MM.1S (cell line): ENCODE results near the gene CAPS.

Experiments
- DNase-seq: peaks from one replicate; pipeline ENCODE4 v3.0.0-alpha.2; 2015
- H2AFZ ChIP-seq: fragments of 300-600 bp; sonication (generic); 2 replicates; pipeline ENCODE4 v1.6.0; 2016; ENCODE audit warnings: antibody characterized with exemption, low read length
- H3F3A ChIP-seq: fragments of 300-600 bp; sonication (generic); 2 replicates; pipeline ENCODE4 v1.6.1; 2016; ENCODE audit warnings: mild to moderate bottlenecking, antibody characterized with exemption, low read length, moderate library complexity, mixed read lengths; ENCODE audit not compliant: insufficient read depth
- H3K27ac ChIP-seq: fragments of 300-600 bp; sonication (generic); 2 replicates; pipeline ENCODE4 v1.5.1; 2016; ENCODE audit warnings: mild to moderate bottlenecking, low read length
- H3K27me3 ChIP-seq: fragments of 300-600 bp; sonication (generic); replicated peaks from 2 replicates; pipeline ENCODE4 v1.6.0; 2016; ENCODE audit warnings: low read length; ENCODE audit not compliant: insufficient read depth
- H3K36me3 ChIP-seq: fragments of 300-600 bp; sonication (generic); replicated peaks from 2 replicates; pipeline ENCODE4 v1.6.1; 2016; ENCODE audit warnings: mild to moderate bottlenecking, low read length, mixed read lengths; ENCODE audit not compliant: insufficient read depth
- H3K4me1 ChIP-seq: fragments of 300-600 bp; sonication (generic); 2 replicates; pipeline ENCODE4 v1.6.1; 2016; ENCODE audit warnings: low read length, mixed read lengths
- H3K4me2 ChIP-seq: fragments of 300-600 bp; sonication (generic); 2 replicates; pipeline ENCODE4 v1.6.0; 2016; ENCODE audit warnings: low read depth, low read length
- H3K4me3 ChIP-seq: fragments of 300-600 bp; sonication (generic); 2 replicates; pipeline ENCODE4 v1.5.1; 2016; ENCODE audit warnings: low read length, mixed read lengths
- H3K79me2 ChIP-seq: fragments of 300-600 bp; sonication (generic); 2 replicates; pipeline ENCODE4 v1.6.1; 2016; ENCODE audit warnings: mixed run types, low read length, mixed read lengths
- H3K9ac ChIP-seq: fragments of 300-600 bp; sonication (generic); 2 replicates; pipeline ENCODE4 v1.6.1; 2016; ENCODE audit warnings: low read length, mixed read lengths
- H3K9me2 ChIP-seq: fragments of 300-600 bp; sonication (generic); replicated peaks from 2 replicates; pipeline ENCODE4 v1.6.1; 2016; ENCODE audit warnings: mild to moderate bottlenecking, low read length, mixed read lengths; ENCODE audit not compliant: insufficient read depth
- H3K9me3 ChIP-seq: fragments of 300-600 bp; sonication (generic); replicated peaks from 2 replicates; pipeline ENCODE4 v1.6.1; 2016; ENCODE audit warnings: mild to moderate bottlenecking, low read length, mixed read lengths; ENCODE audit not compliant: insufficient read depth
- H4K20me1 ChIP-seq: fragments of 300-600 bp; sonication (generic); 2 replicates; pipeline ENCODE4 v1.6.1; 2016; ENCODE audit warnings: mild to moderate bottlenecking, low read length, moderate library complexity, mixed read lengths; ENCODE audit not compliant: insufficient read depth
- CTCF ChIP-seq: fragments of 300-600 bp; sonication (generic); IDR thresholded peaks from 2 replicates; pipeline ENCODE4 v1.5.1; 2016; ENCODE audit warnings: antibody characterized with exemption, low read length, mixed read lengths
- EZH2 ChIP-seq: fragments of 300-600 bp; sonication (generic); optimal IDR thresholded peaks from 2 replicates; pipeline ENCODE3; 2017; ENCODE audit warnings: low read depth, mild to moderate bottlenecking, antibody characterized with exemption, low read length, mixed read lengths
- EZH2phosphoT487 ChIP-seq: fragments of 300-600 bp; sonication (generic); IDR thresholded peaks from 2 replicates; pipeline ENCODE4 v1.6.1; 2018; ENCODE audit warnings: antibody characterized with exemption, low read length

The CAPS gene

DNA sequence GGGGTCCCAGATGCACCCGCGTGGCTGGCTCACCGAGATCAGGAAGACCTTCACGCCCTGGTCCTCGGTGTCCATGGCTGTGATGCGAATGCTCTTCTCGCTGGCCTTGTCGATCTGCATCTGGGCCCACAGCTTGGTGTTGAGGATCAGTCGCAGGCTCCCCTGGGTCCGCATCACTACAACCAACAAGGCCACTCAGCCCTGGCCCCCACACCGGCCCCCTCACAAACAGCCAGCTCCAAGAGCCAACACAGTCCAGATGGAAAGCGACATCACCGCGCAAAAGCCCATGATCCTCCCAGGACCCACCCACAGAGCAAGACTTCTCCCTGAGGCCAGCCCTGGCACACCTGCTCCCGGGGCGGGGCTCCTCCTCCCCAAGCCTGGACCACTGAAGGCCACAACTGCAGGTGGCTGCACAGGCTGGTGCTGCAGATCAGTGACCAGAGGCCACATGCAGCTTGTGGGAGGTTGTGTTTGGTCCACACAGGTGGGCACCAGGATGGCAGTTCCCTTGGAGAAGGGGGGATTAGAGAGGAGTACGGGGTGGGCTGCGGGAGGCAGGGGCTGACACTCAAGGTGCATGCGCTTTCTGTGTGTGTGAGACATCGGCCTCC, 4.5 kb downstream of the CAPS start:
- no peak overlapping the region for H3K4me2 ChIP-seq
- H3K4me3 ChIP-seq = no peak overlapping the region
- no peaks in the 10 kb centered on the region for H3K4me1 ChIP-seq
- H3K9me3 ChIP-seq = no peaks in the 10 kb centered on the region
- H3K9me2 ChIP-seq = no peaks in the 10 kb centered on the region
- H3F3A ChIP-seq = no peaks in the 10 kb centered on the region
- no peaks in the 10 kb centered on the region for H3K79me2 ChIP-seq
- peaks cover 4% of the 10 kb centered on the region; the same call in 1 of the 2 replicates for H3K36me3 ChIP-seq
- DNase-seq = no peak
- H3K27ac ChIP-seq = no peak overlapping the region
- H3K27me3 ChIP-seq = no peaks in the 10 kb centered on the region
- no peak overlapping the region for H2AFZ ChIP-seq
- H3K9ac ChIP-seq = no peak overlapping the region
- no peaks in the 10 kb centered on the region for H4K20me1 ChIP-seq
- TF ChIP-seq CTCF (no peak), EZH2 (no peak), EZH2phosphoT487 (no peak)

DNA sequence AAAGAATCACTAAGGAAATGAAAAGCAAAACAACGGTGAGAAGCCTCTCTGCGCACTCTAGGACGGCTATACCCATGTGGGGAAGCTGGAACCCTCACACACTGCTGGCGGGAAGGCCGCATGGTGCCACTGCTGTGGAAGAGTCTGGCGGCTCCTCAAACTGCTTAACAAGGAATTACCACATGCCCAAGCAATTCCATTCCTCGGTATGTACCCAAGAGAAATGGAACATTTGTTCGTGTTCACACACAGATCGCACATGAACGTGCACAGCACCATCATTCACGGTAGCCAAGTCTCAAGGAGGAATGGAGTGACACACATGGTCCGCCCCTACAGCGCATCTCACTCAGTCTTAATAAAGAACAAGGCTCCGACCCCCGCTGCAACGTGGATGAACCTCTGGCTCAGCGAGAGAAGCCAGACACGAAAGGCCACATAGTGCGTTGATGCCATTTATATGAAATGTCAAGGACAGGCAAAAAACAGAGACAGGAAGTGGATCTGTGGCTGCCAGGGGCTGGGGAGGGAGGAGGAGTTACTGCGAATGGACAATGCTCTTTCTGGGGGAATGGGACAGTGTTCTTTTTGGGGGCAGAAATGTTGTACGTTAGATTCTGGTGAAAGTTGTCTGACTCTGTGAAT, 7.6 kb downstream of the CAPS start:
- H3K9me2 ChIP-seq = no peaks in the 10 kb centered on the region

GRCh38 chr19:5922161-5922545, 8.1 kb downstream of the CAPS start:
- H2AFZ ChIP-seq = no peak overlapping the region
- H3K9me2 ChIP-seq = no peaks in the 10 kb centered on the region
- no peaks in the 10 kb centered on the region for H3F3A ChIP-seq
- no peak for DNase-seq
- no peaks in the 10 kb centered on the region for H4K20me1 ChIP-seq
- no peak overlapping the region for H3K4me2 ChIP-seq
- H3K27me3 ChIP-seq = no peaks in the 10 kb centered on the region
- TF ChIP-seq CTCF (no peak), EZH2phosphoT487 (no peak), EZH2 (no peak)
- H3K79me2 ChIP-seq = no peaks in the 10 kb centered on the region
- peaks cover 21% of the 10 kb centered on the region for H3K36me3 ChIP-seq
- H3K27ac ChIP-seq = no peak overlapping the region
- H3K9ac ChIP-seq = no peak overlapping the region
- H3K4me1 ChIP-seq = no peaks in the 10 kb centered on the region
- H3K4me3 ChIP-seq = no peak overlapping the region
- no peaks in the 10 kb centered on the region for H3K9me3 ChIP-seq

More for the DNA sequence above, 7.6 kb downstream of the CAPS start:
- H3K27ac ChIP-seq = no peak overlapping the region
- no peaks in the 10 kb centered on the region for H3K4me1 ChIP-seq
- no peak overlapping the region for H3K4me3 ChIP-seq
- H3K9me3 ChIP-seq = no peaks in the 10 kb centered on the region
- H3F3A ChIP-seq = no peaks in the 10 kb centered on the region
- no peak overlapping the region for H3K4me2 ChIP-seq
- TF ChIP-seq EZH2 (no peak), EZH2phosphoT487 (no peak), CTCF (no peak)
- H2AFZ ChIP-seq = no peak overlapping the region
- no peaks in the 10 kb centered on the region for H3K79me2 ChIP-seq
- no peaks in the 10 kb centered on the region for H4K20me1 ChIP-seq
- peaks cover 16% of the 10 kb centered on the region for H3K36me3 ChIP-seq
- H3K27me3 ChIP-seq = no peaks in the 10 kb centered on the region
- no peak overlapping the region for H3K9ac ChIP-seq
- no peak for DNase-seq
